ENCODE data around the gene TGFBR2.

The TGFBR2 gene

GRCh38 chr3:30644615-30645014 is 38.2 kb downstream of the TGFBR2 start:
- DNase-seq, result peak; percentile 45
- Mint-ChIP-seq H3K9me3 (no peaks in the 10 kb centered on the region), H3K36me3 (ENCODE audit: low read depth) (peaks cover 77% of the 10 kb centered on the region), H3K27ac (peak overlapping the region; percentile 96), H3K4me1 (ENCODE audit: low read depth) (peaks cover 93% of the 10 kb centered on the region), H3K27me3 (no peaks in the 10 kb centered on the region), H3K4me3 (peak overlapping the region; percentile 24)

- Mint-ChIP-seq H3K4me3 (peak overlapping the region; percentile 24), H3K36me3 (ENCODE audit: low read depth) (peaks cover 79% of the 10 kb centered on the region), H3K4me1 (ENCODE audit: low read depth) (peaks cover 93% of the 10 kb centered on the region), H3K27me3 (no peaks in the 10 kb centered on the region), H3K27ac (peak overlapping the region; percentile 96), H3K9me3 (no peaks in the 10 kb centered on the region)
- DNase-seq, result no peak
These were observed 38.7 kb downstream of the TGFBR2 start for GRCh38 chr3:30645077-30645476.

DNA sequence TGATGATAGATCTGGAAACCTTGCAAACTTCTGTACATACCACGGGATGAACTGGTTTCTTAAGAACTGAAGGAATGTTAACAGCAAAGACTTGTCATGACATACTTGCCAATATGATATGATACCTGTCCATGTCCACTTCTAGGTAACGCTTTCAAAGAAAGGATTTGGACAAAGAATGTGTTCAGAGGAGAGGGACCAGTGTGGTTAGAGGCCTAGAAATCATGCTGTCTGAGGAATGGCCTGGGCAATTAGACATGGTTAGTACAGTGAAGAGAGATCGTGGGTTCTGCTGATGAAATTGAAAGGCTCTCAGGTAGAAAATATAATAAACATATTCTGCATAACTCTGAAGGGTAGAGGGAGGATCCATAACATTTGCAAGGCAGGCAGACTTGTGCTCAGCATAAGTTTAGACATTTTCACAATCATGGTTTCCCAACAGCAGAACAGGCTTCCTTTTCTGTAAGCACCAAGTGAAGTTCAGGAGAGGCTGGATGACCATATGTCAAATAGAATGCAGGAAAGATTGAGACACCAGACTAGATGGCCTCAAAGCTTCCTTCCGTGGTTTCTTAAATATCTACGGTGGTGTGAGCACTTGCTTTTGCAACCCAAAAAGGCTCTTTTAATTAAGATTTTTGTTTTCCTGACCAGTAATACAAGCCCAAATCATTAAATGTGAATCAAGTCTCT is 39.9 kb downstream of the TGFBR2 start:
- peak overlapping the region; percentile 96 for H3K27ac Mint-ChIP-seq
- H3K27me3 Mint-ChIP-seq, result no peaks in the 10 kb centered on the region
- peaks cover 95% of the 10 kb centered on the region for H3K4me1 Mint-ChIP-seq (ENCODE audit: low read depth)
- H3K36me3 Mint-ChIP-seq (ENCODE audit: low read depth), result peaks cover 85% of the 10 kb centered on the region
- no peaks in the 10 kb centered on the region for H3K9me3 Mint-ChIP-seq
- peak overlapping the region; percentile 39 for H3K4me3 Mint-ChIP-seq
- no peak for DNase-seq

- peaks cover 89% of the 10 kb centered on the region for H3K36me3 Mint-ChIP-seq (ENCODE audit: low read depth)
- H3K4me3 Mint-ChIP-seq, result peak overlapping the region; percentile 39
- DNase-seq, result no peak
- H3K27ac Mint-ChIP-seq, result peak overlapping the region; percentile 96
- peaks cover 95% of the 10 kb centered on the region for H3K4me1 Mint-ChIP-seq (ENCODE audit: low read depth)
- no peaks in the 10 kb centered on the region for H3K27me3 Mint-ChIP-seq
- H3K9me3 Mint-ChIP-seq, result no peaks in the 10 kb centered on the region
These were observed 40.8 kb downstream of the TGFBR2 start for GRCh38 chr3:30646961-30647752.

GRCh38 chr3:30648670-30649357 is 42.4 kb downstream of the TGFBR2 start:
- no peaks in the 10 kb centered on the region for H3K9me3 Mint-ChIP-seq
- no peak overlapping the region for H3K4me3 Mint-ChIP-seq
- peaks cover 93% of the 10 kb centered on the region for H3K36me3 Mint-ChIP-seq (ENCODE audit: low read depth)

GRCh38 chr3:30649572-30650318 is 43.3 kb downstream of the TGFBR2 start:
- Mint-ChIP-seq H3K27ac (peak overlapping the region; percentile 91), H3K9me3 (no peaks in the 10 kb centered on the region), H3K36me3 (ENCODE audit: low read depth) (peaks cover 97% of the 10 kb centered on the region), H3K4me1 (ENCODE audit: low read depth) (peaks cover 97% of the 10 kb centered on the region), H3K27me3 (no peaks in the 10 kb centered on the region), H3K4me3 (no peak overlapping the region)
- no peak for DNase-seq

More at GRCh38 chr3:30648670-30649357, 42.4 kb downstream of the TGFBR2 start:
- H3K27ac Mint-ChIP-seq, result peak overlapping the region; percentile 91
- DNase-seq, result no peak
- peaks cover 97% of the 10 kb centered on the region for H3K4me1 Mint-ChIP-seq (ENCODE audit: low read depth)
- no peaks in the 10 kb centered on the region for H3K27me3 Mint-ChIP-seq

- Mint-ChIP-seq H3K27me3 (no peaks in the 10 kb centered on the region), H3K4me3 (no peak overlapping the region), H3K9me3 (no peaks in the 10 kb centered on the region)
These were observed 44.1 kb downstream of the TGFBR2 start for GRCh38 chr3:30650348-30650995.

DNA sequence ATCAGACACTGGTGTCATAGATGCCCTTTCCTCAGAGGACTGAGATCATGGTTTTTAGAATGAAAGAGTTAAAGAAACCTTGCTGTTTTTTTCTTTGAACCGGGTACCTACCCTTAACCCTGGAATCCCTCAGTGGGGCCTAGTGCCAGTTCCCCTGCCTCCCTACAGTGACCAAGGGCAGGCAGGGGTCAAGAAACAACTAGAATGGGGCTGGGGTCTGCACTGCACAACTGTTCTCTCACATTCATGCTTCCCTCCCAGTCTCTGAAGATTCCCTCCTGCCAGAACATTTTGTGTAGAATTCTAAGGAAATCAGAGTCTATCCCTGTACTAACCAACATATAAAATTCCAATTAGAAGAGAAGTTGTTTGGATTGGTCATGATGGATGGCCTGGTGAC is 47.9 kb downstream of the TGFBR2 start:
- no peak for DNase-seq
- peak overlapping the region; percentile 52 for H3K4me3 Mint-ChIP-seq
- no peaks in the 10 kb centered on the region for H3K9me3 Mint-ChIP-seq
- peak overlapping the region; percentile 97 for H3K27ac Mint-ChIP-seq
- H3K27me3 Mint-ChIP-seq, result no peaks in the 10 kb centered on the region
- H3K36me3 Mint-ChIP-seq (ENCODE audit: low read depth), result peaks cover 94% of the 10 kb centered on the region
- peaks cover 100% of the 10 kb centered on the region for H3K4me1 Mint-ChIP-seq (ENCODE audit: low read depth)

More at GRCh38 chr3:30650348-30650995, 44.1 kb downstream of the TGFBR2 start:
- H3K36me3 Mint-ChIP-seq (ENCODE audit: low read depth), result peaks cover 98% of the 10 kb centered on the region
- H3K27ac Mint-ChIP-seq, result peak overlapping the region; percentile 91
- peaks cover 97% of the 10 kb centered on the region for H3K4me1 Mint-ChIP-seq (ENCODE audit: low read depth)
- DNase-seq, result no peak

GRCh38 chr3:30655187-30655812 is 48.9 kb downstream of the TGFBR2 start:
- DNase-seq, result no peak
- Mint-ChIP-seq H3K4me3 (peak overlapping the region; percentile 61), H3K27me3 (no peaks in the 10 kb centered on the region), H3K9me3 (no peaks in the 10 kb centered on the region), H3K36me3 (ENCODE audit: low read depth) (peaks cover 93% of the 10 kb centered on the region), H3K4me1 (ENCODE audit: low read depth) (peaks cover 98% of the 10 kb centered on the region), H3K27ac (peak overlapping the region; percentile 97)

DNA sequence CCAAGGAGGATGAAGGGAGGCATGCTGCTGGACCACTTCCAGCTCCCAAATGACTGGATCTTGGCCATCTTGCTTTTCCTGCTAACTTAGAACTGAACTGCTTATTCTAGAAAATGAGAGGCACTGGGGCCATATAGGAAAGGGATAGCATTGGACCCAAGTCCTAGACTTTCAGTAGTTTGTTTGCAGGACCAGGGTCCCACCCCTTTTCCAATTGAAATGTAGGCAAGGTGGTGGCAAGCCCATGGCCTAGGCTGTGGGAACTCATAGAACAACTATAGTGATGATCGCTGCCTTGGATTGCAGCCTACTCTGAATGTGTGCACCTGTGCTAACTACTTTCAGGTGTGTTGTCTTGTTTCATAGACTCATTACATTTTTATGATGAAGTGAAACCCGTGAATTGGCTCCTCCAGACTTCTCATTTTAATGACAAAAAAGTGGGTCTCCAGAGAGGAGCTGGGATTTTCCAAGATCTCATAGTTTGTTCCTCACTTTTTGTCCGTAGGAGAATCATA is 50.3 kb downstream of the TGFBR2 start:
- Mint-ChIP-seq H3K27ac (peak overlapping the region; percentile 97), H3K36me3 (ENCODE audit: low read depth) (peaks cover 93% of the 10 kb centered on the region), H3K9me3 (no peaks in the 10 kb centered on the region), H3K4me3 (peak overlapping the region; percentile 38), H3K4me1 (ENCODE audit: low read depth) (peaks cover 98% of the 10 kb centered on the region), H3K27me3 (no peaks in the 10 kb centered on the region)
- no peak for DNase-seq

DNA sequence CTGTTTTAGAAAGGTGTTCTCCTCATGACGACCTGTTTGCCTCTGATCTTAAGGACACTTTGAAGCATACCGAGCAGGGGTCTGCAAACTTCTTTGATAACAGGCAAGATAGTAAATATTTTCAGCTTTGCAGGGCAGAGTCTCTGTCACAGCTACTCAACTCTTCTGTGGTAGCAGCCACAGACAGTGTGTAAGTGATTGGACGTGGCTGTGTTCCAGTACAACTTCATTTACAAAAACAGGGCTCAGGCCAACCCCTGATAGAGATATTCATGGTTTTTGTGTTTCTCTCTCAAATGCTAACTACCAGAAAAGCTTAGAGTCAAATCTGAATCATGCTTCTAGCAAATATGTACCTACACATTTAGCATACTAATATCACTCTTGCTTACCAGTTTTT is 51.5 kb downstream of the TGFBR2 start:
- H3K4me3 Mint-ChIP-seq, result peak overlapping the region; percentile 65
- H3K36me3 Mint-ChIP-seq (ENCODE audit: low read depth), result peaks cover 93% of the 10 kb centered on the region
- DNase-seq, result no peak
- H3K27me3 Mint-ChIP-seq, result no peaks in the 10 kb centered on the region
- H3K4me1 Mint-ChIP-seq (ENCODE audit: low read depth), result peaks cover 98% of the 10 kb centered on the region
- H3K9me3 Mint-ChIP-seq, result no peaks in the 10 kb centered on the region
- H3K27ac Mint-ChIP-seq, result peak overlapping the region; percentile 97

DNA sequence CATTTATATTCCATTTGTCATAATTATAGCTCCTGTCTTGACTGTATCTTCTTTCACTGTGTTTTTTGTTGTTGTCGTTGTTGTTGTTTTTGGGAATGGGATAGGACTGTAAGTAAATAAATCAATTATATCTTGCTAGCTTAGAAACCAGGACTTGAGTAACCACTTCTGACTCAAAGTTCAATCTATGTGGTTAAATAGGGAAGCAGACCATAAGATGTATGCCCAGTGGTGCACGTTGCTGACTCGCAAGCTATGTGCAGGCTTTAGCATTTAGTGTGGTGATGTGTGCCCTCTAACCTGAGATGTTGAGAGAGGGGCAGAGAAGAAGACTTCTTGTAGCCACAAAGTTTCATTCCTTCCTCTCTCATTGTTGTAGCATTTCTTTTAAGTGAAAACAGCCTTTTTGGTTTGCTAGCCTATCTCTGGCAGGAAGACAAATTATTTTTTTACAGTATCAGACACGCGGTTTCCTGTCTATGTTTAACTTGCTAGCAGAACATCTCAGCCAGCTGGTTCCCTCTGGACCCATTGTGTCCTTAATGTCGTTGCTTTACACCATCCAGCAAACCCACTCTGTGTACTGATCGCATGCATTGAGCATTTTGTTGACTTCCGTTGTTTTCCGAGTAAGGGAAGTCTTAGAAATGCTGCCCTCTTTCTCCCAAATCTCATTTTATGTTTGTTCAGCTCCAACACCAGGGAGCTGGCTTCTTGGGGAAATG is 52.1 kb downstream of the TGFBR2 start:
- Mint-ChIP-seq H3K36me3 (ENCODE audit: low read depth) (peaks cover 93% of the 10 kb centered on the region), H3K27ac (peak overlapping the region; percentile 97), H3K4me3 (peak overlapping the region; percentile 65), H3K27me3 (no peaks in the 10 kb centered on the region), H3K4me1 (ENCODE audit: low read depth) (peaks cover 98% of the 10 kb centered on the region), H3K9me3 (no peaks in the 10 kb centered on the region)
- no peak for DNase-seq

Data from activated T-cell treated with anti-CD3 and anti-CD28 coated beads, Interleukin-2, amount 50 U/mL, for 24 hours (primary cell).